Mesendoderm (in vitro differentiated cells): ENCODE measurements around the gene ASF1B.
"Not testable (repeated sequence)": the region's sequence is repeated elsewhere in the genome, so short reads cannot be mapped to it uniquely, and the experiment has no call there.

Source experiments
- DNase-seq: peaks from one replicate; pipeline ENCODE4 v3.0.0; 2013
- H2AK5ac ChIP-seq: 2 replicates; pipeline ENCODE4 v1.6.1; 2013; ENCODE audit warnings: low read length, inconsistent platforms
- H2BK120ac ChIP-seq: 2 replicates; pipeline ENCODE4 v1.6.1; 2013; ENCODE audit warnings: low read depth, mild to moderate bottlenecking, low read length, moderate library complexity, mixed read lengths
- H2BK15ac ChIP-seq: replicated peaks from 2 replicates; pipeline ENCODE4 v1.6.1; 2013; ENCODE audit warnings: low read depth, mild to moderate bottlenecking, moderate library complexity
- H2BK5ac ChIP-seq: 2 replicates; pipeline ENCODE4 v1.6.1; 2013; ENCODE audit warnings: low read length, inconsistent platforms
- H3K18ac ChIP-seq: 2 replicates; pipeline ENCODE4 v1.6.1; 2013; ENCODE audit warnings: mild to moderate bottlenecking, low read length, mixed read lengths
- H3K23ac ChIP-seq: one replicate; pipeline ENCODE4 v1.6.1; 2013; ENCODE audit warnings: low read length
- H3K27ac ChIP-seq: 2 replicates; pipeline ENCODE4 v1.5.1; 2013; ENCODE audit warnings: low read depth, mild to moderate bottlenecking, inconsistent platforms, low read length, moderate library complexity
- H3K27me3 ChIP-seq: 2 replicates; pipeline ENCODE4 v1.6.1; 2013; ENCODE audit warnings: low read length, control low read depth, mild to moderate bottlenecking, inconsistent platforms; ENCODE audit not compliant: insufficient read depth, poor library complexity
- H3K36me3 ChIP-seq: 2 replicates; pipeline ENCODE4 v1.6.1; 2013; ENCODE audit warnings: low read length, inconsistent platforms; ENCODE audit not compliant: control insufficient read depth, insufficient read depth
- H3K4ac ChIP-seq: one replicate; pipeline ENCODE4 v1.6.1; 2013; ENCODE audit warnings: low read depth, mild to moderate bottlenecking, low read length, moderate library complexity
- H3K4me1 ChIP-seq: 2 replicates; pipeline ENCODE4 v1.6.1; 2013; ENCODE audit warnings: low read depth, low read length, inconsistent platforms; ENCODE audit not compliant: control insufficient read depth
- H3K4me2 ChIP-seq: 2 replicates; pipeline ENCODE4 v1.6.1; 2013; ENCODE audit warnings: low read length
- H3K4me3 ChIP-seq: 2 replicates; pipeline ENCODE4 v1.5.1; 2013; ENCODE audit warnings: mild to moderate bottlenecking, low read length
- H3K56ac ChIP-seq: one replicate; pipeline ENCODE4 v1.6.1; 2013; ENCODE audit warnings: low read length
- H3K79me1 ChIP-seq: 2 replicates; pipeline ENCODE4 v1.6.1; 2013; ENCODE audit warnings: low read length, inconsistent platforms
- H3K79me2 ChIP-seq: 2 replicates; pipeline ENCODE4 v1.6.1; 2013; ENCODE audit warnings: mild to moderate bottlenecking, low read length; ENCODE audit not compliant: control insufficient read depth, insufficient read depth
- H3K9ac ChIP-seq: 2 replicates; pipeline ENCODE4 v1.6.1; 2013; ENCODE audit warnings: low read length, inconsistent platforms
- H4K5ac ChIP-seq: one replicate; pipeline ENCODE4 v1.6.1; 2013; ENCODE audit warnings: low read length
- H4K8ac ChIP-seq: one replicate; pipeline ENCODE4 v1.6.1; 2013; ENCODE audit warnings: low read depth, mild to moderate bottlenecking, control low read depth, low read length, moderate library complexity
- WGBS: extraction: QIAGEN DNeasy Blood & Tissue Kit; methylation state at CpG from one replicate; pipeline ENCODE4 v1.1.7; 2013; ENCODE audit warnings: low lambda C conversion rate, missing lambda C conversion rate; ENCODE audit not compliant: insufficient coverage; ENCODE audit errors: extremely low coverage; 5-methylcytosine and 5-hydroxymethylcytosine counted together

ASF1B gene

GRCh38 chr19:14146789-14147216 lies 10.4 kb upstream of the ASF1B start:
- Histone ChIP-seq H3K23ac (no peak overlapping the region), H3K18ac (no peak overlapping the region), H3K4me3 (no peak overlapping the region), H2BK5ac (no peak overlapping the region), H3K9ac (no peak overlapping the region), H3K27ac (no peak overlapping the region), H2BK120ac (no peak overlapping the region), H3K36me3 (no peaks in the 10 kb centered on the region), H3K27me3 (no peaks in the 10 kb centered on the region), H3K4me2 (no peak overlapping the region), H2BK15ac (no peak overlapping the region), H3K79me2 (no peaks in the 10 kb centered on the region), H4K5ac (no peak overlapping the region), H4K8ac (no peak overlapping the region), H3K4ac (no peak overlapping the region), H2AK5ac (no peak overlapping the region), H3K56ac (no peak overlapping the region), H3K79me1 (no peaks in the 10 kb centered on the region), H3K4me1 (no peaks in the 10 kb centered on the region)
- no peak for DNase-seq
- no CpG with 5 or more reads among the region's 7 CpGs for WGBS

- H3K27me3 ChIP-seq, H3K4ac ChIP-seq, H4K5ac ChIP-seq, H3K27ac ChIP-seq, H2BK5ac ChIP-seq, DNase-seq, H2BK15ac ChIP-seq, H4K8ac ChIP-seq, H3K79me2 ChIP-seq, H3K9ac ChIP-seq, H3K4me1 ChIP-seq, H3K18ac ChIP-seq, H2AK5ac ChIP-seq, H3K56ac ChIP-seq, H3K79me1 ChIP-seq, H2BK120ac ChIP-seq, H3K23ac ChIP-seq, H3K4me2 ChIP-seq, H3K4me3 ChIP-seq, H3K36me3 ChIP-seq: not testable (repeated sequence)
- no CpG with 5 or more reads among the region's 10 CpGs for WGBS
These were observed 9.8 kb upstream of the ASF1B start for GRCh38 chr19:14146169-14146568.

GRCh38 chr19:14145381-14145780 lies 9.0 kb upstream of the ASF1B start:
- Histone ChIP-seq H3K18ac (no peak overlapping the region), H3K9ac (no peak overlapping the region), H4K8ac (no peak overlapping the region), H2BK5ac (no peak overlapping the region), H3K4me2 (no peak overlapping the region), H3K56ac (no peak overlapping the region), H3K4me3 (no peak overlapping the region), H3K23ac (no peak overlapping the region), H3K27ac (no peak overlapping the region), H3K79me2 (no peaks in the 10 kb centered on the region), H3K36me3 (no peaks in the 10 kb centered on the region), H2AK5ac (no peak overlapping the region), H2BK120ac (no peak overlapping the region), H4K5ac (no peak overlapping the region), H3K27me3 (no peaks in the 10 kb centered on the region), H3K79me1 (no peaks in the 10 kb centered on the region), H2BK15ac (no peak overlapping the region), H3K4me1 (no peaks in the 10 kb centered on the region), H3K4ac (no peak overlapping the region)
- no CpG with 5 or more reads among the region's 6 CpGs for WGBS
- DNase-seq: no peak

DNA sequence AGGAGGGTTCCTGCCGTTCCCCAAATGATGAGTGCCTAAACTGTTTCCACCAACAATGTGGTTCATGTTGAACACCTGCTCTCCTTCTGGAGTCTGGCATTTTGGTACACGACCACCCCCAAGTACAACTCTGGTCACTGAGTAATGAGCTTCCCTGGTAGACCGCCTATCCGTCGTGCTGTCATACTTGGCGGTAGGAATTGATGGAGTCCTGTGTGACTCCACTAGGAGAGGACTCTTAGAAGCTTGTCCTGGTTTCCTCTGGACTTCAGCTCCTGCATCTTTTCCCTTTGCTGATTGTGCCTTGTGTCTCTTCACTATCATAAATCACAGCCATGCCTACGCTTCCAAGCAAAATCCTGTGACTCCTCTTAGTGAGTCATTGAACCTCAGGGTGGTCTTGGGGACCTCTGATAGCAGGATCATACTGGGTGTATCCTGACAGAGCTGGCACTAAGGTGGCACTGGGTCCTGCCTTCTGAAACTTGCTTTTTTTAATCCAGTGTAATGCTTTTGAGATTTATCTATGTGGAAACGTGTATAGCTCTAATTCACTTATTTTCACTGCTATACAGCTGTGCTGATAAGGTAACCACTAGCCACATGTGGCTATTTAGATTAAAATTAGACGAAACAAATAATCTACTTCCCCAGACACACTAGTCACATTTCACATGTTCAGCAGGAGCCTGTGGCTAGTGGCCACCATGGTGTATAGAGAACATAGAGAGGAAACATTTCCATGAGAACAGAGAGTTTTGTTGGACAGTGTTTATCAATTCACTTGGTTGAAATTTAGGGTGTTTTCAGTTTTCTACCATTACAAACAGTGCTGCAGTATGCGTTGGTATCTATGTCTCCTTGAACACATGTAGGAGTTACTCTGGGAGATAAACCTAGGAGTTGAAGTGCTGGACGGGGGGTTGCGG lies 6.1 kb upstream of the ASF1B start:
- Histone ChIP-seq H2AK5ac (no peak overlapping the region), H3K23ac (no peak overlapping the region), H3K27me3 (no peaks in the 10 kb centered on the region), H4K8ac (no peak overlapping the region), H3K4me1 (no peaks in the 10 kb centered on the region), H2BK5ac (no peak overlapping the region), H3K27ac (no peak overlapping the region), H3K56ac (no peak overlapping the region), H3K36me3 (no peaks in the 10 kb centered on the region), H3K4me2 (no peak overlapping the region), H3K9ac (no peak overlapping the region), H3K4me3 (no peak overlapping the region), H4K5ac (no peak overlapping the region), H2BK15ac (no peak overlapping the region), H3K18ac (no peak overlapping the region), H2BK120ac (no peak overlapping the region), H3K4ac (no peak overlapping the region), H3K79me2 (no peaks in the 10 kb centered on the region), H3K79me1 (no peaks in the 10 kb centered on the region)
- DNase-seq: no peak
- no CpG with 5 or more reads among the region's 12 CpGs for WGBS

- H3K27me3 ChIP-seq: no peaks in the 10 kb centered on the region
- no peak overlapping the region for H4K5ac ChIP-seq
- H3K23ac ChIP-seq: no peak overlapping the region
- WGBS: no CpG with 5 or more reads among the region's 8 CpGs
- no peak overlapping the region for H2BK5ac ChIP-seq
- no peak for DNase-seq
- H3K4me2 ChIP-seq: no peak overlapping the region
- no peaks in the 10 kb centered on the region for H3K79me1 ChIP-seq
- H3K36me3 ChIP-seq: no peaks in the 10 kb centered on the region
- H3K56ac ChIP-seq: no peak overlapping the region
- no peak overlapping the region for H2AK5ac ChIP-seq
- H3K4me1 ChIP-seq: no peaks in the 10 kb centered on the region
- H3K9ac ChIP-seq: no peak overlapping the region
- no peak overlapping the region for H3K4ac ChIP-seq
- H3K79me2 ChIP-seq: no peaks in the 10 kb centered on the region
- H3K4me3 ChIP-seq: no peak overlapping the region
- H3K27ac ChIP-seq: no peak overlapping the region
- no peak overlapping the region for H2BK15ac ChIP-seq
- no peak overlapping the region for H2BK120ac ChIP-seq
- H3K18ac ChIP-seq: no peak overlapping the region
- H4K8ac ChIP-seq: no peak overlapping the region
These were observed 4.7 kb upstream of the ASF1B start for GRCh38 chr19:14141041-14141440.

GRCh38 chr19:14139944-14140343 lies 3.6 kb upstream of the ASF1B start:
- Histone ChIP-seq H3K79me1 (peaks cover 6% of the 10 kb centered on the region), H3K27me3 (no peaks in the 10 kb centered on the region), H3K36me3 (no peaks in the 10 kb centered on the region), H2AK5ac (no peak overlapping the region), H3K79me2 (peaks cover 7% of the 10 kb centered on the region), H3K4me3 (no peak overlapping the region), H3K4me2 (no peak overlapping the region), H3K23ac (no peak overlapping the region), H3K4ac (no peak overlapping the region), H2BK15ac (no peak overlapping the region), H3K27ac (no peak overlapping the region), H4K5ac (no peak overlapping the region), H4K8ac (no peak overlapping the region), H3K18ac (no peak overlapping the region), H3K9ac (no peak overlapping the region), H3K4me1 (no peaks in the 10 kb centered on the region), H3K56ac (no peak overlapping the region), H2BK5ac (no peak overlapping the region), H2BK120ac (no peak overlapping the region)
- no CpG with 5 or more reads among the region's 9 CpGs for WGBS
- DNase-seq: no peak
